ENCODE results near the gene THOC6. TPM values are rescaled to one million over a fixed set of nuclear protein-coding genes. Genes with fewer than 3 reads are reported as not detected.
A peak's percentile ranks its signal among the peaks of the same experiment; 100 is the strongest.

Gene THOC6
- total RNA-seq, 2 experiments from 2014 or later: 46.9 to 50.2 TPM

GRCh38 chr16:2991566-2992261 is 32.1 kb upstream of the THOC6 start:
- POLR2A ChIA-PET: no interaction called here
- H3K36me3 Mint-ChIP-seq (ENCODE audit: low read depth): no peaks in the 10 kb centered on the region
- no peaks in the 10 kb centered on the region for H3K4me1 Mint-ChIP-seq
- H3K4me3 Mint-ChIP-seq: no peak overlapping the region
- no peak for ATAC-seq
- H3K27me3 Mint-ChIP-seq: no peaks in the 10 kb centered on the region
- intact Hi-C loops (cut with DNase I, micrococcal nuclease): no loop called here
- CTCF ChIA-PET: no interaction called here
- DNase-seq: no peak
- no peaks in the 10 kb centered on the region for H3K9me3 Mint-ChIP-seq (ENCODE audit: low read depth)
- no peak overlapping the region for H3K27ac Mint-ChIP-seq

- no peaks in the 10 kb centered on the region for H3K4me1 Mint-ChIP-seq
- ATAC-seq: no peak
- no peaks in the 10 kb centered on the region for H3K27me3 Mint-ChIP-seq
- ChIA-PET POLR2A (no interaction called here), CTCF (no interaction called here)
- H3K4me3 Mint-ChIP-seq: no peak overlapping the region
- DNase-seq: no peak
- H3K27ac Mint-ChIP-seq: no peak overlapping the region
- intact Hi-C loops (cut with DNase I, micrococcal nuclease): no loop called here
- H3K36me3 Mint-ChIP-seq (ENCODE audit: low read depth): no peaks in the 10 kb centered on the region
- no peaks in the 10 kb centered on the region for H3K9me3 Mint-ChIP-seq (ENCODE audit: low read depth)
These were observed 31.3 kb upstream of the THOC6 start for GRCh38 chr16:2992383-2993081.

GRCh38 chr16:2996298-2996697 is 27.5 kb upstream of the THOC6 start:
- Mint-ChIP-seq H3K4me1 (no peaks in the 10 kb centered on the region), H3K27me3 (no peaks in the 10 kb centered on the region), H3K27ac (no peak overlapping the region), H3K9me3 (ENCODE audit: low read depth) (no peaks in the 10 kb centered on the region), H3K4me3 (no peak overlapping the region), H3K36me3 (ENCODE audit: low read depth) (no peaks in the 10 kb centered on the region)
- ChIA-PET POLR2A (interaction anchor here (0.7 kb wide), 1 partner anchor 1010 kb away, joined by 4 read pairs; no protein-coding TSS in a partner anchor), CTCF (no interaction called here)
- ATAC-seq (no peak), DNase-seq (no peak)
- intact Hi-C loops (cut with DNase I, micrococcal nuclease): no loop called here

- ChIA-PET POLR2A (no interaction called here), CTCF (interaction anchor here (9.6 kb wide), 1 partner anchor 32 kb away, joined by 130 read pairs; no protein-coding TSS in a partner anchor)
- H3K36me3 Mint-ChIP-seq (ENCODE audit: low read depth): no peaks in the 10 kb centered on the region
- H3K27ac Mint-ChIP-seq: no peak overlapping the region
- H3K4me1 Mint-ChIP-seq: no peaks in the 10 kb centered on the region
- no peak overlapping the region for H3K4me3 Mint-ChIP-seq
- DNase-seq (no peak), ATAC-seq (no peak)
- no peaks in the 10 kb centered on the region for H3K27me3 Mint-ChIP-seq
- intact Hi-C loops (cut with DNase I, micrococcal nuclease): no loop called here
- no peaks in the 10 kb centered on the region for H3K9me3 Mint-ChIP-seq (ENCODE audit: low read depth)
These were observed 23.9 kb upstream of the THOC6 start for GRCh38 chr16:2999929-3000328.

- H3K27ac Mint-ChIP-seq: no peak overlapping the region
- CTCF ChIA-PET: interaction anchor here (1.1 to 9.6 kb wide), 2 partner anchors 18 to 31 kb away, joined by 3 to 130 read pairs; no protein-coding TSS in a partner anchor
- H3K9me3 Mint-ChIP-seq (ENCODE audit: low read depth): no peaks in the 10 kb centered on the region
- intact Hi-C loops (cut with DNase I, micrococcal nuclease): no loop called here
- no peaks in the 10 kb centered on the region for H3K4me1 Mint-ChIP-seq
- H3K27me3 Mint-ChIP-seq: no peaks in the 10 kb centered on the region
- no peak for DNase-seq
- H3K4me3 Mint-ChIP-seq: no peak overlapping the region
- no peak for ATAC-seq
- POLR2A ChIA-PET: no interaction called here
- no peaks in the 10 kb centered on the region for H3K36me3 Mint-ChIP-seq (ENCODE audit: low read depth)
These were observed 23.3 kb upstream of the THOC6 start for GRCh38 chr16:3000540-3000939.

- H3K27ac Mint-ChIP-seq: no peak overlapping the region
- no peaks in the 10 kb centered on the region for H3K36me3 Mint-ChIP-seq (ENCODE audit: low read depth)
- no peaks in the 10 kb centered on the region for H3K4me1 Mint-ChIP-seq
- H3K4me3 Mint-ChIP-seq: no peak overlapping the region
- no peaks in the 10 kb centered on the region for H3K27me3 Mint-ChIP-seq
- intact Hi-C loops (cut with DNase I, micrococcal nuclease): no loop called here
- no peaks in the 10 kb centered on the region for H3K9me3 Mint-ChIP-seq (ENCODE audit: low read depth)
- DNase-seq: no peak
- ATAC-seq: no peak
- POLR2A ChIA-PET: no interaction called here
- CTCF ChIA-PET: interaction anchor here (1.1 to 9.6 kb wide), 2 partner anchors 17 to 30 kb away, joined by 3 to 130 read pairs; no protein-coding TSS in a partner anchor
These were observed 22.5 kb upstream of the THOC6 start for GRCh38 chr16:3001316-3001715.

GRCh38 chr16:3003582-3004270 is 20.1 kb upstream of the THOC6 start:
- H3K4me1 Mint-ChIP-seq: peaks cover 23% of the 10 kb centered on the region
- no peaks in the 10 kb centered on the region for H3K9me3 Mint-ChIP-seq (ENCODE audit: low read depth)
- no peak overlapping the region for H3K27ac Mint-ChIP-seq
- ChIA-PET POLR2A (interaction anchor here (0.7 to 1.2 kb wide), 6 partner anchors 16 to 464 kb away, joined by 3 to 5 read pairs (median 4); partner anchors contain the start of genes FLYWCH2 and TNFRSF12A), CTCF (interaction anchor here (0.6 to 9.6 kb wide), 15 partner anchors 17 to 713 kb away, joined by 3 to 130 read pairs (median 3); partner anchors contain the start of genes HCFC1R1, KREMEN2, THOC6 and TNFRSF12A)
- no peaks in the 10 kb centered on the region for H3K36me3 Mint-ChIP-seq (ENCODE audit: low read depth)
- DNase-seq (peak; percentile 99), ATAC-seq (peak; percentile 100)
- H3K4me3 Mint-ChIP-seq: peak overlapping the region; percentile 32
- peaks cover 6% of the 10 kb centered on the region for H3K27me3 Mint-ChIP-seq
- intact Hi-C loops (cut with DNase I, micrococcal nuclease): loop anchor here (1.0 to 2.0 kb wide), 8 partner anchors 17 to 147 kb away; partner anchors contain the start of genes TNFRSF12A (in 2 of the 2), PAQR4 (in 1 of the 2) and THOC6 (in 1 of the 2)

- CTCF ChIA-PET: interaction anchor here (0.6 to 9.6 kb wide), 14 partner anchors 16 to 712 kb away, joined by 3 to 130 read pairs (median 4); partner anchors contain the start of genes HCFC1R1, KREMEN2, THOC6 and TNFRSF12A
- Mint-ChIP-seq H3K4me3 (no peak overlapping the region), H3K9me3 (ENCODE audit: low read depth) (no peaks in the 10 kb centered on the region), H3K27ac (no peak overlapping the region), H3K27me3 (peaks cover 6% of the 10 kb centered on the region), H3K4me1 (peaks cover 23% of the 10 kb centered on the region), H3K36me3 (ENCODE audit: low read depth) (no peaks in the 10 kb centered on the region)
- ATAC-seq (peak; percentile 10), DNase-seq (peak; percentile 55)
- intact Hi-C loops (cut with DNase I, micrococcal nuclease): loop anchor here (1.0 to 2.0 kb wide), 4 partner anchors 16 to 35 kb away; partner anchors contain the start of genes TNFRSF12A (in 2 of the 2) and PAQR4 (in 1 of the 2)
- POLR2A ChIA-PET: interaction anchor here (0.7 to 1.2 kb wide), 6 partner anchors 16 to 463 kb away, joined by 3 to 5 read pairs (median 4); partner anchors contain the start of genes FLYWCH2 and TNFRSF12A
These were observed 19.5 kb upstream of the THOC6 start for GRCh38 chr16:3004319-3004718.

- Mint-ChIP-seq H3K4me3 (no peak overlapping the region), H3K4me1 (peaks cover 23% of the 10 kb centered on the region), H3K27me3 (peaks cover 6% of the 10 kb centered on the region), H3K9me3 (ENCODE audit: low read depth) (no peaks in the 10 kb centered on the region), H3K27ac (no peak overlapping the region), H3K36me3 (ENCODE audit: low read depth) (no peaks in the 10 kb centered on the region)
- intact Hi-C loops (cut with DNase I, micrococcal nuclease): loop anchor here (1.0 to 2.0 kb wide), 4 partner anchors 15 to 36 kb away; partner anchors contain the start of genes TNFRSF12A (in 2 of the 2) and PAQR4 (in 1 of the 2)
- DNase-seq: no peak
- ATAC-seq: no peak
- POLR2A ChIA-PET: no interaction called here
- CTCF ChIA-PET: interaction anchor here (1.3 to 9.6 kb wide), 3 partner anchors 27 to 121 kb away, joined by 3 to 130 read pairs (median 3); partner anchors contain the start of gene KREMEN2
These were observed 19.0 kb upstream of the THOC6 start for GRCh38 chr16:3004781-3005284.

- POLR2A ChIA-PET: interaction anchor here (0.6 to 1.0 kb wide), 3 partner anchors 13 to 1262 kb away, joined by 3 to 5 read pairs (median 3); partner anchors contain the start of gene TNFRSF12A
- peaks cover 9% of the 10 kb centered on the region for H3K27me3 Mint-ChIP-seq
- no peak for ATAC-seq
- no peaks in the 10 kb centered on the region for H3K9me3 Mint-ChIP-seq (ENCODE audit: low read depth)
- H3K27ac Mint-ChIP-seq: no peak overlapping the region
- H3K4me1 Mint-ChIP-seq: peaks cover 23% of the 10 kb centered on the region
- DNase-seq: no peak
- CTCF ChIA-PET: interaction anchor here (0.7 to 9.6 kb wide), 7 partner anchors 13 to 52 kb away, joined by 3 to 130 read pairs (median 3); partner anchors contain the start of gene TNFRSF12A
- no peaks in the 10 kb centered on the region for H3K36me3 Mint-ChIP-seq (ENCODE audit: low read depth)
- no peak overlapping the region for H3K4me3 Mint-ChIP-seq
- intact Hi-C loops (cut with DNase I, micrococcal nuclease): no loop called here
These were observed 16.5 kb upstream of the THOC6 start for GRCh38 chr16:3007059-3007956.
